OCI-LY3 (cell line): ENCODE results near the gene SMIM29.

Source experiments
- H2AFZ ChIP-seq: fragments of 200-600, 300-600 bp; shearing (Covaris generic); 2 replicates; pipeline ENCODE4 v1.6.0; 2014; ENCODE audit warnings: antibody characterized with exemption, low read depth, low read length
- H3K27ac ChIP-seq: fragments of 200-600, 300-600 bp; sonication (generic); 2 replicates; pipeline ENCODE4 v1.5.1; 2014; ENCODE audit warnings: mild to moderate bottlenecking, low read length, moderate library complexity, mixed read lengths
- H3K27me3 ChIP-seq: fragments of 200-600, 300-600 bp; sonication (generic); 2 replicates; pipeline ENCODE4 v1.6.1; 2014; ENCODE audit warnings: low read depth, low read length, mixed read lengths
- H3K36me3 ChIP-seq: fragments of 200-600, 300-600 bp; sonication (generic); replicated peaks from 2 replicates; pipeline ENCODE3; 2014; ENCODE audit warnings: low read depth, low read length, mixed read lengths
- H3K4me1 ChIP-seq: fragments of 300-600, 200-600 bp; sonication (generic); 2 replicates; pipeline ENCODE4 v1.6.1; 2014; ENCODE audit warnings: low read length, mixed read lengths
- H3K4me2 ChIP-seq: fragments of 200-600, 300-600 bp; sonication (generic); 2 replicates; pipeline ENCODE4 v1.6.1; 2014; ENCODE audit warnings: low read length, mixed read lengths
- H3K4me3 ChIP-seq: fragments of 300-600, 200-600 bp; sonication (generic); 2 replicates; pipeline ENCODE4 v1.5.1; 2014; ENCODE audit warnings: antibody characterized with exemption, mild to moderate bottlenecking, low read length, moderate library complexity
- H3K79me2 ChIP-seq: fragments of 300-600, 200-600 bp; shearing (Covaris generic); 2 replicates; pipeline ENCODE4 v1.6.1; 2014; ENCODE audit warnings: mild to moderate bottlenecking, low read length, mixed read lengths
- H3K9ac ChIP-seq: fragments of 300-600, 200-600 bp; shearing (Covaris generic); 2 replicates; pipeline ENCODE4 v1.6.0; 2014; ENCODE audit warnings: mild to moderate bottlenecking, low read length, moderate library complexity
- H3K9me3 ChIP-seq: fragments of 200-600, 300-600 bp; shearing (Covaris generic); 2 replicates; pipeline ENCODE4 v1.6.1; 2014; ENCODE audit warnings: low read length, mixed read lengths; ENCODE audit not compliant: insufficient read depth
- H4K20me1 ChIP-seq: fragments of 200-600, 300-600 bp; sonication (generic); 2 replicates; pipeline ENCODE4 v1.6.1; 2016; ENCODE audit warnings: low read length, mixed read lengths; ENCODE audit not compliant: insufficient read depth
- EZH2phosphoT487 ChIP-seq: fragments of 200-600 bp; shearing (Covaris generic); IDR thresholded peaks from 2 replicates; pipeline ENCODE4 v1.6.1; 2018; ENCODE audit warnings: antibody characterized with exemption, mixed run types, low read depth
- TF ChIP-seq, protein P1 (sequence below): fragments of 200-600, 300-600 bp; sonication (generic); IDR thresholded peaks from 2 replicates; pipeline ENCODE4 v1.5.1; 2014; ENCODE audit warnings: antibody characterized with exemption, low read length, low read depth

Gene SMIM29

DNA sequence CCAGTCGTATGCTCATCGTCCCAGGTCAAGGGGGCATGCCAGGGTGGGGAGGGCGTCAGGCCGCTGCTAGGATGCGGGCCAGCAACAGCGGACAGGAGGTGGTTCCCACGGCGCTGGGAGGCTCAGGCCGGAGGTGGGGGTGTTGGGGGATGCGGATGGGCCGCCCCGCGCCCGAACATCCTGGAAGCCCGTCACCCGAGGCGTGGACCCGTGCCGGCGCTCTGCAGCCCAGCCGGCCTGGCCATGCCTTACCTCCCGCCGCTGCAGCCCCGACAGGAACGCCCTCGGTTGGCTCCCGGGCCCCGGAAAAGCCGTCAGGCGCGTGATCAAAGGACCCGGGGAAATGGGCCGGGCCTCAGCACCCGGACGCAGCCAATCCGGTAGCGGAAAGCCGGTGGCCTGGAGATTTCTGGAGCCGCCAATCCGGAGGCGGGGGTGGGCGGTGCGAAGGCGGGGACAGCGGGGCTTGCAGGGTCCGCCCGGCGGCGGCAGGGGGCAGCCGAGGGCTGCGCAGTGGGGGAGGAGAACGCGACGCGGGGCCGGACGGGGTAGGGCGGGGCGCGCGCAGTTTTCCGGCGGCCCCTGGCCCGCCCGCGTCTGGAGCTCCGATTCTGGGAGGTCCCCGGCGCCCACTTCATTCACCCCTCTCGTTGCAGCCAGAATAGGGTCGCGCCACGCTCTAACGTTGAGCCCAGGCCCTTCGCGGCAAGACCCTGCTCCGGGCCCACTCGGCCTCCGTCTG is at the start of gene SMIM29:
Gene SMIM29 (minus strand): TSS at position 280 of the 742 bp plus-strand sequence. CDS start 1,215 bp downstream, outside the sequence.
- Histone ChIP-seq H3K9ac (peak within 1 kb of the TSS; percentile 92), H3K4me3 (peak within 1 kb of the TSS; percentile 99), H3K9me3 (no peaks in the 10 kb centered on the region), H3K27ac (peak within 1 kb of the TSS; percentile 59), H2AFZ (peak within 1 kb of the TSS; percentile 76; the same call in 1 of the 2 replicates), H4K20me1 (peaks cover 18% of the 10 kb centered on the region; the same call in 1 of the 2 replicates), H3K79me2 (peaks cover 9% of the 10 kb centered on the region; the same call in 1 of the 2 replicates), H3K36me3 (no peaks in the 10 kb centered on the region), H3K27me3 (no peaks in the 10 kb centered on the region), H3K4me2 (peak within 1 kb of the TSS; percentile 97), H3K4me1 (peaks cover 22% of the 10 kb centered on the region; the same call in 1 of the 2 replicates)
- TF ChIP-seq, protein P1, sequence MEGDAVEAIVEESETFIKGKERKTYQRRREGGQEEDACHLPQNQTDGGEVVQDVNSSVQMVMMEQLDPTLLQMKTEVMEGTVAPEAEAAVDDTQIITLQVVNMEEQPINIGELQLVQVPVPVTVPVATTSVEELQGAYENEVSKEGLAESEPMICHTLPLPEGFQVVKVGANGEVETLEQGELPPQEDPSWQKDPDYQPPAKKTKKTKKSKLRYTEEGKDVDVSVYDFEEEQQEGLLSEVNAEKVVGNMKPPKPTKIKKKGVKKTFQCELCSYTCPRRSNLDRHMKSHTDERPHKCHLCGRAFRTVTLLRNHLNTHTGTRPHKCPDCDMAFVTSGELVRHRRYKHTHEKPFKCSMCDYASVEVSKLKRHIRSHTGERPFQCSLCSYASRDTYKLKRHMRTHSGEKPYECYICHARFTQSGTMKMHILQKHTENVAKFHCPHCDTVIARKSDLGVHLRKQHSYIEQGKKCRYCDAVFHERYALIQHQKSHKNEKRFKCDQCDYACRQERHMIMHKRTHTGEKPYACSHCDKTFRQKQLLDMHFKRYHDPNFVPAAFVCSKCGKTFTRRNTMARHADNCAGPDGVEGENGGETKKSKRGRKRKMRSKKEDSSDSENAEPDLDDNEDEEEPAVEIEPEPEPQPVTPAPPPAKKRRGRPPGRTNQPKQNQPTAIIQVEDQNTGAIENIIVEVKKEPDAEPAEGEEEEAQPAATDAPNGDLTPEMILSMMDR = peak; percentile 56
- no peak for TF ChIP-seq EZH2phosphoT487

DNA sequence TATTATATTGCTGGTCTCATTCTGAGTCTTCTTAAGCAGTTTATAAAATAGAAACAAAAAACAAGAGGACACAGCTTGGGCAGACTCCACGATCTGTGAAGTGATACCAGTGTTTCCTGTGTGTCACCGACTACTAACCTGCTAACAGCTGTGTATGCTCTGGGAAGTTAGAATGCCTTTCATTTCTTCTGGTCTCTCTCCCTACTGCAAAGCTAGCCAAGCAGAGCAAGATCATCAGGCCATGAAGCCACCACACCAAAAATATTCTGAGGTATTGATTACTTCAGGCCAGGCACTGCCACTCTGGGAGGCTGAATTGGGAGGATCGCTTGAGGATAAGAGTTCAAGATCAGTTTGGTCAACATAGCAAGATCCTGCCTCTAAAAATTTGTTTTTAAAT is 46.9 kb upstream of the SMIM29 start:
- H2AFZ ChIP-seq = no peak overlapping the region
- H3K4me1 ChIP-seq = peaks cover 8% of the 10 kb centered on the region
- H3K79me2 ChIP-seq = no peaks in the 10 kb centered on the region
- no peaks in the 10 kb centered on the region for H3K9me3 ChIP-seq
- H3K9ac ChIP-seq = no peak overlapping the region
- H3K36me3 ChIP-seq = no peaks in the 10 kb centered on the region
- H3K27me3 ChIP-seq = no peaks in the 10 kb centered on the region
- no peaks in the 10 kb centered on the region for H4K20me1 ChIP-seq
- H3K4me2 ChIP-seq = no peak overlapping the region
- TF ChIP-seq EZH2phosphoT487 = no peak
- TF ChIP-seq, protein P1 = no peak
- no peak overlapping the region for H3K27ac ChIP-seq
- no peak overlapping the region for H3K4me3 ChIP-seq

DNA sequence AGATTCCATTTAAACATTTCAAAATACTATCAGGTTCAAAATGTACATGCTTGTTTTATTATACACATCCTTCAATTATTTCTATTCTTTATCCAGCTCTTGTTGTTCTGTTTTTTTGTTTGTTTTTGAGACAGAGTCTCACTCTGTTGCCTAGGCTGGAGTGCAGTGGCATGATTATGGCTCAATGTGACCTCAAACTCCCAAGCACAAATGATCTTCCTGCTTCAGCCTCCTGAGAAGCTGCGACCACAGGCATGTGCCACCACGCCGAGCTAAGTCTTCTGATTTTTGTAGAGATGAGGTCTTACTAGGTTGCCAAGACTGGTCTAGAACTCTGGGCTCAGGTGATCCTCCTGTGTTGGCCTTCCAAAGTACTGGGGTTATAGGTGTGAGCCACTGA is 44.1 kb upstream of the SMIM29 start:
- no peak for TF ChIP-seq EZH2phosphoT487
- TF ChIP-seq, protein P1 = no peak
- Histone ChIP-seq H3K4me2 (no peak overlapping the region), H3K79me2 (no peaks in the 10 kb centered on the region), H3K4me1 (no peaks in the 10 kb centered on the region), H3K4me3 (no peak overlapping the region), H2AFZ (no peak overlapping the region), H3K9ac (no peak overlapping the region), H3K9me3 (no peaks in the 10 kb centered on the region), H3K36me3 (no peaks in the 10 kb centered on the region), H3K27me3 (no peaks in the 10 kb centered on the region), H3K27ac (no peak overlapping the region), H4K20me1 (no peaks in the 10 kb centered on the region)

DNA sequence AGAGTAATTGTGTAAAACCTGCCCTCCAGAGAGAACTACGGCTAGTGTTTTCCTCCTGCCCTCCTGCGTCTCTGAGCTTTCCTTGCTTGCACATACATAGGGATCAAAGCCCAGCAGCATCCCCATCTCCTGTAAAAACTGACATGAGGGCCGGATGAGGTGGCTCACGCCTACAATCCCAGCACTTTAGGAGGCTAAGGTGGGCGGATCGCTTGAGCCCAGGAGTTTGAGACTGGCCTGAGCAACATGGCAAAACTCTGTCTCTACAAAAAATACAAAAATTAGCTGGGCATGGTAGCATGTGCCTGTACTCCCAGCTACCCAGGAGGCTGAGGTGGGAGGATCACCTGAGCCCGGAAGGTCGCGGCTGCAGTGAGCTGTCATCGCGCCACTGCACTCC is 40.3 kb upstream of the SMIM29 start:
- Histone ChIP-seq H3K9me3 (no peaks in the 10 kb centered on the region), H3K4me3 (no peak overlapping the region), H3K9ac (no peak overlapping the region), H3K4me2 (no peak overlapping the region), H3K36me3 (no peaks in the 10 kb centered on the region), H3K79me2 (no peaks in the 10 kb centered on the region), H3K27me3 (no peaks in the 10 kb centered on the region), H3K4me1 (no peaks in the 10 kb centered on the region), H2AFZ (no peak overlapping the region), H3K27ac (no peak overlapping the region), H4K20me1 (no peaks in the 10 kb centered on the region)
- TF ChIP-seq, protein P1 = no peak
- TF ChIP-seq EZH2phosphoT487 = no peak
